Erythroblast (primary cell): ENCODE results near the gene NFKBIA.
"Not testable (repeated sequence)": the region's sequence is repeated elsewhere in the genome, so short reads cannot be mapped to it uniquely, and the experiment has no call there.

Experiments used
- DNase-seq, 2 experiments: peaks; one replicate each; lab custom pipeline; 2025; lab: John Stamatoyannopoulos, UW
- GATA1 ChIP-seq: IDR thresholded peaks from 2 replicates; pipeline ENCODE4 v1.6.1; 2011; ENCODE audit warnings: low read depth, mild to moderate bottlenecking, control low read depth, low read length, moderate library complexity
- POLR2A ChIP-seq: IDR thresholded peaks from 2 replicates; pipeline ENCODE4 v1.6.1; 2011; ENCODE audit warnings: mild to moderate bottlenecking, low read length

Gene NFKBIA

DNA sequence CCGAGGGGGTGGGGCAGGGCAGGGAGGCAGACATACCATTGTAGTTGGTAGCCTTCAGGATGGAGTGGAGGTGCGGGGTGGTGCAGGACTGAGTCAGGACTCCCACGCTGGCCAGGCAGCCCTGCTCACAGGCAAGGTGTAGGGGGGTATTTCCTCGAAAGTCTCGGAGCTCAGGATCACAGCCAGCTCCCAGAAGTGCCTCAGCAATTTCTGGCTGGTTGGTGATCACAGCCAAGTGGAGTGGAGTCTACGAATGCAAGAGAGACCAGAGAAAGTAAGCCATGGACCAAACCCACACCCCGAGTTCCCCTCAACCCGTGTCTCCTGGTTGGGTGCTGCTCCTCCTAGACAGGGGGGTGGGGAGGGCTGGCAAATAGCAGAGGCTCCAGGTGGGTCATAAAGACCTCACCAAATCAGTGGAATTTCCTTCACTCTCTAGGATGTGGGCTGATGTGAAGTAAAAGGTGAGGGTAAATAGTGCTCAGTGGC, 1.4 kb downstream of the NFKBIA start:
- peak in 1 of 2 experiments; percentile 39 for DNase-seq

DNA sequence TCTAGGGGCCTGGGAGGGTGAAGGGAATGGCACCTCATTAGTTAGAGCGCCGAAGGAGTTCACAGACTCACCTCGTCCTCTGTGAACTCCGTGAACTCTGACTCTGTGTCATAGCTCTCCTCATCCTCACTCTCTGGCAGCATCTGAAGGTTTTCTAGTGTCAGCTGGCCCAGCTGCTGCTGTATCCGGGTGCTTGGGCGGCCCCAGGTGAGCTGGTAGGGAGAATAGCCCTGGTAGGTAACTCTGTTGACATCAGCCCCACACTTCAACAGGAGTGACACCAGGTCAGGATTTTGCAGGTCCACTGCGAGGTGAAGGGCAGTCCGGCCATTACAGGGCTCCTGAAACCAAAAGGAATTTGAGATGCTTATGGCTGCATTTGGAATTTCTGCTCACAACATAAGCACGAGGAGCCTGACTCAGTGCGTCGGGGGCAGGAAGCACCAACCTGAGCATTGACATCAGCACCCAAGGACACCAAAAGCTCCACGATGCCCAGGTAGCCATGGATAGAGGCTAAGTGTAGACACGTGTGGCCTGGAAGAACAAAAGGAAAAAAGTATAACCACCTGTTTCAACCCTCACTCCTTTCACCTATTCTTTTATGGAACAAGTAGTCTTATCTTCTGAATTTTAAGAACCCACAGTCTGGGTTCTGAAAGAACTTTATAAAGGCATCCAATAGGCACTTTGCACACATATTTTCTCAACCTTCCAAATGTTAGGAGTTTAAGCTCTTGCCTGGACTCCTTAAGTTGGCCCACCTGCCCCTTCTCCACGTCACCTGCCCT, 2.0 kb downstream of the NFKBIA start:
- TF ChIP-seq GATA1 (no peak), POLR2A (no peak)
- DNase-seq, result peak in 1 of 2 experiments; percentile 43

More for the DNA sequence above, 1.4 kb downstream of the NFKBIA start:
- TF ChIP-seq POLR2A (no peak), GATA1 (no peak)

DNA sequence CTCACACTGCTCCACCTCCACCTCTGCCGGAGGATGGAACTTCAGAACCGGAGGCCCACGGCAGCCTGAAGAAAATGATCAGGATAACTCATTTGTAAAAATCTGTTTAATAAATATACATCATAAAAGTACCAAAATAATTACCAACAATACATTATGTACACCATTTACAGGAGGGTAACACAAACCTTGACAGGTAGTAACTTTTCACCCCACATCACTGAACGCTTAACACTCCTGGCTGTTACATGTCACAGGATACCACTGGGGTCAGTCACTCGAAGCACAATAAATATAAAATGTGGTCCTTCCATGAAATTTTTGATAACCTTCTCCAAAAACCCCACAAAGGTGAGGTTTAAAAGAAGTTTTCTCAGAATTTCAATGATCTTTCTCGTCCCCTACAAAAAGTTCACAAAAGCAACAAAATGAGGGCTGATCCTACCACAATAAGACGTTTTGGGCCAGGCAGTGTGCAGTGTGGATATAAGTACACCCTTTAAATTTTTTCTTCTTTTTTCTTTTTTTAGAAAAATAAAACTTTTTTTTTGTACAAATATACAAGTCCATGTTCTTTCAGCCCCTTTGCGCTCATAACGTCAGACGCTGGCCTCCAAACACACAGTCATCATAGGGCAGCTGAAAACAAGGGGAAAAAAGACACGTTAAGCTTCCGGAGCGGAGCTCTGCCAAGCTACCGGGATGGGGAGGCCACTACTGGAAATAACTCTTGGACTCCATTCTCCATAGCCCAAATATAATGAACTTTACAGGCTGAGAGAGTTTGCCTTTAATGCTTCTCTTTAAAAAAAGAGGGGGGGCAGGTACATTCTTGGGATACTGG, 2.9 kb downstream of the NFKBIA start:
- DNase-seq, result no peak
- TF ChIP-seq POLR2A (no peak), GATA1 (no peak)

DNA sequence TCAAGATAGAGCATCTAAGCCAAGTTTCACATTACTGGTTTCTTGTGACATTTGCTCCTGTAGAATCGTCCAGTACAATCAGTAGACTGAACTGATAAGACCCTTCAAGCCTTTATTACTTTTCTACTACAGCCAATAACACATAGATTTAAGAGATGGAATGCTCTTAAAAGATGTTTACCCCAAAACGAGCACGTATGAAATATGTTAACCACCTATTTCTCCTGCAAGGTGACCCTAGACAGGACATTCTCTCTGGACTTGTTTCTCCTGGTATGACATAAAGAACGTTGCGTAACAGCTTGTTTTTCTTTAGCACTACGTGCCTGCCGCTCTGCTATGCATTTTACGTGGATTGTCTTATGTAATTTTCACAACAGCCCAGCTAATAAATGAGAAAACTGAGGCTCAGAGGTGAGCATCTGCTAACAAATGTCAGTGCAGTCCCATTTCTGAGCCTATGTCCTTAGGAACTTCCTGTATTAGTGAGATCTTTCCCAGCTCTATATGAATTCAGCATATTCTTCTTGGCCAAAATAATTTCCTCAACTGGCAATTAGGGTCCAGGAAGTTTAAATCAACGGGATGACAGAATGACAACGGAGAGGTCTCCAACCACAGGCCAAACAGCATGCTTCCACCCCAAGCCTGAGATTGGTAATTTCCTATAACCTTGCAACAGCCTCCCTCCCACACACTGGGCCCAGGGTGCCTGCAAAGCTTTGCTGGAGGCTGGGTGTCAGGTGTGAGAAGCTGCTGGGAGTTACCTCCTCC, 3.7 kb downstream of the NFKBIA start:
- peak in 1 of 2 experiments; percentile 22 for DNase-seq
- TF ChIP-seq GATA1 (no peak), POLR2A (peak; percentile 31)

DNA sequence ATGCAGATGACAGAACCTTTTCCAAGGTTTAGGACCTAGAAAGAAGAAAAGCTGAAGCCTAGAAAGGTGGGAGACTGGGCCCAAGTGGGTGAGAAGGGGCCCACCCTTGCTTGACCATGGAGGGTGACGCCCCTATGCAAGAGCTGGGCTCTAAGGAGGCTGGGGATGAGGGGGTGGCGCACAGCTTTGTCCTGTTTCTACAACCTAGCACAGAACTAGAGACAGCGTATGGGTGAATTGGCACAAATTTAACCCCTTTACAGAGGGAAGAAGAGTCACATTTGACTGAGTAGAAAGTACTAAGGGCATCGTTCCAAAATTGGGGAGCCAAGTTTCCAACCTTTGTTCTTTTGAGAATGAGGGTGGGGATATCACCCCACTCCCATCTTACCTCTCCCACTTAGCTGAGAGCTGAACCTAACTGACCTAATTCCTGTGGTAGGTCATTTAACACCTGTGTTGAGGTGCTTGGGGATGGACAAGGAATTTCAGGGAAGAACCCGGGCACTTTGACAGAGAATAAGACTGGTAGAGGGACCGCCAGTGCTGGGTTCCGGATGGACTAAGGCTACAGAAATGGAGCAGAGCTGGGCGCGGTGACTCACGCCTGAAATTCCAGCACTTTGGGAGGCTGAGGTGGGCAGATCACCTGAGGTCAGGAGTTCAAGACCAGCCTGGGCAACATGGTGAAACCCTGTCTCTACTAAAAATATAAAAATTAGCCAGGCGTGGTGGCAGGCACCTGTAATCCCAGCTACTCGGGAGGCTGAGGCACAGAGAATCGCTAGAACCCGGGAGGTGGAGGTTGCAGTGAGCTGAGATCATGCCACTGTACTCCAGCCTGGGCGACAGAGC, 5.2 kb downstream of the NFKBIA start:
- DNase-seq, result no peak
- TF ChIP-seq POLR2A (no peak), GATA1 (no peak)

DNA sequence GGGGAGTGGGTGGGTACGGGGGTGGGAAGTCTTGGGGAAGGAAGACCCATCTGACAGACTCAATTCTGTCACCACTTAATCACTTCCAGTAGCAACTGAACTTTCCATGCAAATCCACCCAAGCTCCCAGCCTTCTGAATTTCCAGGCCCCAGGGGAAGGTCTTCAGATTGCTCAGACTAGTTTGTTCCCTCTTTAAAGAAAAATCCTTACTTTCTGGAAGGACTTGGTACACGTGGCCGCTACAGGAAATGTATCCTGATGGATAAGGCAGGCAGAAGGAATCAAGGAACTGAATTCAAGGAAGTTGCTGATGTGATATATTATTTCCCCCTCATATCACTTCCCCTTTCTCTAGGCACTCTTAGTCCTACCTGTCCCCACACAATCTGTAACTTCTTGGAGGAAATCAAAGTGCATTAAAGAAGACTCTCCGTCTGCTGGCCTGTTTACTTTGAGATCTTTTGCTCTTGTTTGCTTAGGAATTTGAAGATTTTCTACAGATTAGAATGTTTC, 6.4 kb downstream of the NFKBIA start:
- DNase-seq, result no peak

DNA sequence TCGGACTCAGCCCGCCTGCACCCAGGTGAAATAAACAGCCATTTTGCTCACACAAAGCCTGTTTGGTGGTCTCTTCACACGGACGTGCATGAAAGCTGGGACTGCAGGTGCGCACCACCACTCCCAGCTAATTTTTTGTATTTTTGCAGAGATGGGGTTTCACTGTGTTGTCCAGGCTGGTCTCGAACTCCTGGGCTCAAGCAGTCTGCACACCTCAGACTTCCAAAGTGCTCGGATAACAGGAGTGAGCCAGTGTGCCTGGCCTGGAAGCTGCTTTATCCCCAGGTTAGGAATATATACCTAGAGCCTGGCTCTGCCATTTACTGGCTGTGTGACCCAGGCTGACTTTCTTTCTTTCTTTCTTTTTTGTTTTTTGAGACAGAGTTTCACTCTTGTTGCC, 7.9 kb downstream of the NFKBIA start:
- not testable (repeated sequence) for DNase-seq

More for the DNA sequence above, 6.4 kb downstream of the NFKBIA start:
- TF ChIP-seq POLR2A (no peak), GATA1 (no peak)

DNA sequence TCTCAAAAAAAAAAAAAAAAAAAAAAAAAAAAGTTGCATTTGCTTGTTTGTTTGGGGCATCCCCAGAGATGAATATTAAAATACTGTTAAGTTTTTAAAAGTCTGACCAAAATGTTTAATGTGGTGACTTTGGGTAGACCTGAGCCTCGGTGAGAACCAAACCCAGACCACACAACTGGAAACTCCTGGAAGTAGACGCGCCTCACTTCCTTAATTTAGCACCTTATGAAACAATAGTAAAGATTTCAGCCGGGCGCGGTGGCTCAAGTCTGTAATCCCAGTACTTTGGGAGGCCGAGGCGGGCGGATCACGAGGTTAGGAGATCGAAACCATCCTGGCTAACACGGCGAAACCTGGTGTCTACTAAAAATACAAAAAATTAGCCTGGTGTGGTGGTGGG, 9.3 kb downstream of the NFKBIA start:
- no peak for DNase-seq

DNA sequence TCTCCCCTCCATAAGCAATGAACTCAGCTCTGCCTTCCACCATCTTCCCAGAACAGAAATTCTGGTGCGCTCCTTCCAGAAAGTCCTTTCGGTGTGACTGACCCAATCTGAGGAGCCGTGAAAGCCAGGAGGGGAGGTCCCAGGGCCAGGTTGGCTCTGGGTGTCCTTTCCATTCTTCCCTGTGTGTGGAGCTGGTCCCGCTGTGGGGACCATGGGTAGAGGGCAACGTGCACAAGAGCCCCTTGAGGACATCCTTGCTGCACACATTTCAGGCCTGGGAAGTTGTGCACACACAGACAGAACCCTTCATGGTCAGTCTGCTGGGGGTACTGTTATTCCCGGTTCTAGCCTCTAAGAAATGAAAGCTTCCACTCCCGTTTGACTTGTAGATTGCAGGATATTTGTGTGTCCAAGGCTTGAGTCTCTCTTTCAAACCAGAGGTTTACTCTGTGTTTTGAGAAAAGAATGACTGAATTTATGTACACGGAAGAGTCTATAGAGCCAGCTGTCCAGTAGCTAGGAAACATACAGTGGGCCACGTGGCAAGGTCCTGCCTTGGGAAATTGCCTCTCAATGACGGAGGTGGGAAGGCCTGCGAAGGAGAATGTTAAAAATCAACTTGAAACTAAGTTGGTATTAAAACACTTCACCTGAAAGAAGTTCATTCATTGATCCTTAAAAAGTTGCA, 10.1 kb downstream of the NFKBIA start:
- no peak for TF ChIP-seq GATA1
- TF ChIP-seq POLR2A, result no peak
- DNase-seq, result no peak

More for the DNA sequence above, 9.3 kb downstream of the NFKBIA start:
- TF ChIP-seq POLR2A (no peak), GATA1 (no peak)

DNA sequence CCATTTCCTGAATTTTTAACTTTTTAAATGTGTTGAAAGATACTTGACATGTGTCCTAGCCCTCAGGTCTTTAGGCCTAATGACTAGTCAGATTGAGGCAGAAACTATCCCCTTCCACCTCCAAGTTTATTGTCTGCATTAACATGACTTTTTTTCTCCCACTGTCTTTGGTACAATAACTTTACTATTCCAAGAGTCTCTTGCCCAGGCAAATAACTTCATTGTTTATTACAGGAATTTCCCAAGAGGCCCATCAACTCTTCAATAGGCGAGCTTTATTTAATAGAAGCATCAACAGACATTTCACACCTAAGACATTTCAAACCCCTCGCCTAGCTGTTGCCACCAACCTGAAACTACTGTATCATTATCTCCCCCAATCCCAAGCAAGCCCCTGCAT, 10.7 kb downstream of the NFKBIA start:
- no peak for DNase-seq

DNA sequence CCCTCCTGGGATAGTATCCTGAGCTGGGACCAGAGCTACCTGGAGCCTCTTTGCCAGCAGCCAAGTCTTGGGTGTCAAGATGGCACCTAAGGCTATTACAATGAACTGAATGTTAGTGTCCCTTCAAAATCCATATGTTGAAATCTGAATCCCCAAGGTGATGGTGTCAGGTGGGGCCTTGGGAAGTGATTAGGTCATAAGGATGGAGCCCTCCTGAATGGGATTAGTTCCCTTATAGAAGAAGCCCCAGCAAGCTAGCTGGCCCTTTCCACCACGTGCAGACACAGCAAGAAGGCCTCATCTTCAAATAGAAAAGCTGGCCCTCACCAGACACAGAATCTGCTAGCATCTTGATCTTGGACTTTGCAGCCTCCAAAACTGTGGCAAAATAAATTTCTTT, 12.4 kb downstream of the NFKBIA start:
- TF ChIP-seq POLR2A, result no peak
- no peak for TF ChIP-seq GATA1

More for the DNA sequence above, 10.7 kb downstream of the NFKBIA start:
- TF ChIP-seq POLR2A (no peak), GATA1 (no peak)

DNA sequence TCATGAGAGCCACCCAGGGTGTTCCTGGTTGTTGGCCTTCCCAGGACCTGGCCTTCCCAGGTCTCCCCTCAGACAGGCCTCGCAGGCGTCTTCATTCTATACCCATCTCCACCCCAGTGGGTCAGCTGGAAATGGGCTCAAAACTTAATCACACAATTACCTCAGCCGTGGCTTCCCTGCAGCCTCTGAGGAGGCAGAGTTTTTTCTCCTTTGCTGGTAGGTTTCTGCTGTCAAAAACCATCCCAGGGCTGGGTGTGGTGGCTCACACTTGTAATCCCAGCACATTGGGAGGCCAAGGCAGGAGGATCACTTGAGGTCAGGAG, 13.2 kb downstream of the NFKBIA start:
- TF ChIP-seq GATA1, result no peak
- no peak for TF ChIP-seq POLR2A
- no peak for DNase-seq

More for the DNA sequence above, 12.4 kb downstream of the NFKBIA start:
- no peak for DNase-seq

DNA sequence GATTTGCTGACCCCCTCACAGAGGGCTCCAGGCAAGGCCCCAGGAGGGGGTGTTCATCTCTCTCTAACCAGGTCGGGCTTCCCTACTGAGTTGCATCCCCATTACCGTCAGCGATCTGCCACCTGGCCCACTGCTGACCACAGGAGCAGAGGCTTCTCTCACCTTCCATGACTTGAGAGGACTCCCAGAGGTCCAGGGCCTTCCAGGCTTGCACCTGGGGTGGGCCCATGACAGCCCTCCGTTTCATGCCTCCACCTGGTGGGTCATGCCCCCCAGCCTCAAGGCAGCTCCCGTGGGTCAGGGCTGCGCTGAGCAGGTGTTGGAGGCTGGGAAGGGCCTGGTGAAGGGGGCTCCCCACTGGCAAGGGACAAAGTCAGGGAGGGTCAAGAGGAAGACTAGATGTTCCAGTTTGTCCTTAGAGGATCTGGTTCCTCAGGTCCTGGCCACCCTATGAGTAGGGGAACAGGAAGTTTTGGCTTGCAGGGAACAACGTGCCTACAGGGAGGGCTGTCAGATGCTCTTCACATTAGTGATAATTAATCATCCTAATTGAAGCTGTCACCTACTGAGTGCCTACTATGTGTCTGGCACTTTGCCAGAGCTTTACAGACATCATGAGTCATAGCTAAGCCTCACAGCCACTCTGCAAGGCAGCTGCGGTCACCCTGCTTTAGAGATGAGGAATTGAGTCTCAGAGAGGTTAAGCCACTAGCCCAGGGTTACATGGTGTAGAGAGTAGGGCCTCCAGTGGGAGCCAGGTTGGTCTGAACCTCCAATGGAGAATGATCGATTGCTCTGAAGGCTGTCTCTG, 13.8 kb downstream of the NFKBIA start:
- DNase-seq, result peak; percentile 36 to 61
- no peak for TF ChIP-seq POLR2A
- no peak for TF ChIP-seq GATA1
